CD8-positive, alpha-beta memory T cell (primary cell): ENCODE measurements around the gene TMEM69. TPM values are rescaled to one million over a fixed set of nuclear protein-coding genes. Genes with fewer than 3 reads are reported as not detected.
A peak's percentile ranks its signal among the peaks of the same experiment; 100 is the strongest.

Experiments
- CTCF ChIA-PET: fragments of 350-600 bp; sonication (Branson Sonifier 250); formaldehyde crosslinking; loops from one replicate; lab custom pipeline; 2021; ENCODE audit warnings: antibody characterized with exemption; lab: Charles Lee
- POLR2A ChIA-PET: fragments of 350-600 bp; sonication (Branson Sonifier 250); formaldehyde crosslinking; loops from one replicate; lab custom pipeline; 2021; ENCODE audit warnings: antibody characterized with exemption; lab: Charles Lee
- DNase-seq, 5 donors: peaks; one replicate each; pipeline versions ENCODE4 v3.0.0 to v3.0.0-alpha.2; 2020 to 2022; ENCODE audit warnings: mixed read lengths in 1 of 5
- H3K27ac ChIP-seq: one replicate; pipeline ENCODE4 v1.7.0; 2013; ENCODE audit warnings: low read depth, mild to moderate bottlenecking, low read length, moderate library complexity
- H3K27me3 ChIP-seq: 2 replicates; pipeline ENCODE4 v1.7.0; 2013; ENCODE audit warnings: low read length, mild to moderate bottlenecking; ENCODE audit not compliant: insufficient read depth, poor library complexity, severe bottlenecking
- H3K36me3 ChIP-seq: 2 replicates; pipeline ENCODE4 v1.7.0; 2013; ENCODE audit warnings: mild to moderate bottlenecking, low read length, moderate library complexity; ENCODE audit not compliant: insufficient read depth
- H3K4me1 ChIP-seq: 2 replicates; pipeline ENCODE4 v1.7.0; 2013; ENCODE audit warnings: mild to moderate bottlenecking, low read length, moderate library complexity; ENCODE audit not compliant: insufficient read depth
- H3K4me3 ChIP-seq: 2 replicates; pipeline ENCODE4 v1.7.0; 2013; ENCODE audit warnings: mild to moderate bottlenecking, low read length
- H3K9me3 ChIP-seq: 2 replicates; pipeline ENCODE4 v1.7.0; 2013; ENCODE audit warnings: mild to moderate bottlenecking, low read length
- H3K27ac Mint-ChIP-seq, 8 donors: one replicate each; pipeline ENCODE4 v1.8.0; 2020 to 2021; ENCODE audit warnings: mixed read lengths in 8 of 8, mild to moderate bottlenecking in 6 of 8, inconsistent platforms in 3 of 8, moderate library complexity in 3 of 8
- H3K27me3 Mint-ChIP-seq, 2 donors: one replicate each; pipeline ENCODE4 v1.8.0; 2020 to 2021; ENCODE audit warnings: mixed read lengths in 2 of 2, mild to moderate bottlenecking in 1 of 2, moderate library complexity in 1 of 2
- H3K36me3 Mint-ChIP-seq, 3 donors: one replicate each; pipeline ENCODE4 v1.8.0; 2020 to 2021; ENCODE audit warnings: mixed read lengths in 3 of 3, inconsistent platforms in 1 of 3, mild to moderate bottlenecking in 1 of 3
- H3K4me1 Mint-ChIP-seq, 3 donors: one replicate each; pipeline ENCODE4 v1.8.0; 2020 to 2021; ENCODE audit warnings: mixed read lengths in 3 of 3, inconsistent platforms in 1 of 3, mild to moderate bottlenecking in 1 of 3
- H3K4me3 Mint-ChIP-seq, 7 donors: one replicate each; pipeline ENCODE4 v1.8.0; 2020 to 2021; ENCODE audit warnings: mixed read lengths in 7 of 7, mild to moderate bottlenecking in 6 of 7, moderate library complexity in 4 of 7, inconsistent platforms in 2 of 7
- H3K9me3 Mint-ChIP-seq, 5 donors: one replicate each; pipeline ENCODE4 v1.8.0; 2020 to 2022; ENCODE audit warnings: mixed read lengths in 5 of 5, mild to moderate bottlenecking in 3 of 5, moderate library complexity in 2 of 5, inconsistent platforms in 1 of 5
- polyA plus RNA-seq: library from polyadenylated mRNA; unstranded; fragments of 300-500 nt; fragmentation: Illumina TruSeq; gene quantifications from one replicate; pipeline ENCODE4 v1.2.3, GENCODE V29; 2021
- total RNA-seq, 2 experiments: library from RNA; stranded (reverse); gene quantifications; one replicate each; pipeline ENCODE4 v1.2.3, GENCODE V29; 2021

Gene TMEM69
- 10 to 100 TPM; 45.2 to 45.8 TPM for total RNA-seq
- polyA plus RNA-seq, result 33.7 TPM

- Histone ChIP-seq H3K36me3 (peaks cover 5% of the 10 kb centered on the region), H3K27me3 (no peaks in the 10 kb centered on the region), H3K4me1 (peaks cover 40% of the 10 kb centered on the region), H3K9me3 (no peaks in the 10 kb centered on the region), H3K4me3 (peak within 1 kb of the TSS; percentile 85), H3K27ac (peak within 1 kb of the TSS; percentile 94)
- Mint-ChIP-seq H3K27ac (peak within 1 kb of the TSS; percentile 98 to 100 (median 99)), H3K36me3 (peaks cover 0 to 49% (median 5%) of the 10 kb centered on the region in 3 donors), H3K27me3 (peaks cover 0 to 7% of the 10 kb centered on the region in 2 donors), H3K9me3 (no peaks in the 10 kb centered on the region), H3K4me3 (peak within 1 kb of the TSS; percentile 98 to 100 (median 100)), H3K4me1 (peaks cover 34 to 58% (median 47%) of the 10 kb centered on the region in 3 donors)
- ChIA-PET POLR2A (interaction anchor here (0.5 to 1.1 kb wide), 6 partner anchors 9 to 945 kb away, joined by 3 to 7 read pairs (median 4); partner anchors contain the start of genes MUTYH, PRDX1 and TOE1), CTCF (interaction anchor here (0.8 kb wide), 1 partner anchor 947 kb away, joined by 3 read pairs; no protein-coding TSS in a partner anchor)
- DNase-seq, result peak; percentile 40 to 84 (median 81)
These were observed at the start of gene TMEM69 for GRCh38 chr1:45687754-45688740. Gene TMEM69, plus strand, starts transcription at chr1:45688181. Its CDS starts 2,888 bp downstream, at chr1:45691069.

DNA sequence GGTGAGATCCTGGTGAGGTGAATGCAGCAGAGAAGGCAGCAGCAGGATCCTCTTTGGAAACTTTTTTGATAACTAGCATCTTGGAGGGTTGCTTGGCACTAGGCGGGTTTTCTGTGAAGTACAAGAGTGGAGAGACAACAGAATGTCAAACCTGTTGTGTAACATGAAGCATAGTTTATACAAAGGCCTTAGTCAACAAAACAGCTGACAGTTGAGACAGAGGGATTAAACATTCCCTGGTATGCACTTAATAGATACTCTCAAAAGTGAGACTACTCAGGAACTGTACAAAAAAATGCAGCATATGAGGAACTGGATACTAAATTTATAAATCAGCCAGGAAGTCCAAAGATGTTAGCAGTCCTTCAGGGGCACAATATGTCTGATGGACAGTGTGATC lies 47.7 kb upstream of the TMEM69 start:
- Mint-ChIP-seq H3K4me1 (peaks cover 1 to 10% (median 2%) of the 10 kb centered on the region in 3 donors), H3K9me3 (no peaks in the 10 kb centered on the region), H3K4me3 (peak overlapping the region in 1 of 7 donors; percentile 14), H3K36me3 (peaks cover 4 to 39% (median 8%) of the 10 kb centered on the region in 3 donors), H3K27ac (peak overlapping the region in 4 of 8 donors; percentile 12 to 79 (median 36)), H3K27me3 (no peaks in the 10 kb centered on the region)
- peaks cover 40% of the 10 kb centered on the region for H3K36me3 ChIP-seq
- H3K9me3 ChIP-seq, result no peaks in the 10 kb centered on the region
- no peak for DNase-seq
- H3K27ac ChIP-seq, result no peak overlapping the region
- ChIA-PET CTCF (interaction anchor here (1.1 kb wide), 1 partner anchor 33 kb away, joined by 3 read pairs; no protein-coding TSS in a partner anchor), POLR2A (no interaction called here)
- H3K27me3 ChIP-seq, result no peaks in the 10 kb centered on the region
- no peak overlapping the region for H3K4me3 ChIP-seq
- H3K4me1 ChIP-seq, result no peaks in the 10 kb centered on the region

DNA sequence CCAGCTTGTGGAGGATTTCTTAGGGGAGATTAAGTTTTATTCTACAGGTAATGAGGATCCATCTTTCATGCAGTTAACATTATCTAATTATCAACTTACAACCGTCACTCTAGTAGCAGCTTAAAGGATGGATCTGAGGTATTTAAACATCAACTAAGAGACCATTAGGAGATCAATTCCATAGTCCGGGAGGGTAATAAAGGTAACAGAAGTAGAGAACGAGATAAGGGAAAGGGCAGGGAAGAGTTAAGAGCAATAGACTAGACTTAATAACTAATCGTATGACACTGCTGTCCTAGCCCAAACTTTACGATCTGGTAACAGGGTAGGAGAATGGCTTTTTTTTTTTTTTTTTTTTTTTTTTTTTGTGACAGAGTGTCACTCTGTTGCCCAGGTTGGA lies 44.7 kb upstream of the TMEM69 start:
- peaks cover 26% of the 10 kb centered on the region for H3K36me3 ChIP-seq
- DNase-seq, result no peak
- peak overlapping the region in 4 of 8 donors; percentile 28 to 65 (median 50) for H3K27ac Mint-ChIP-seq
- CTCF ChIA-PET, result no interaction called here
- peaks cover 4 to 59% (median 8%) of the 10 kb centered on the region in 3 donors for H3K36me3 Mint-ChIP-seq
- no peak overlapping the region for H3K27ac ChIP-seq
- H3K4me1 ChIP-seq, result no peaks in the 10 kb centered on the region
- POLR2A ChIA-PET, result no interaction called here
- H3K27me3 ChIP-seq, result no peaks in the 10 kb centered on the region
- H3K4me3 Mint-ChIP-seq, result no peak overlapping the region
- H3K4me3 ChIP-seq, result no peak overlapping the region
- no peaks in the 10 kb centered on the region for H3K9me3 ChIP-seq
- no peaks in the 10 kb centered on the region for H3K27me3 Mint-ChIP-seq
- H3K9me3 Mint-ChIP-seq, result no peaks in the 10 kb centered on the region
- H3K4me1 Mint-ChIP-seq, result peaks cover 2 to 16% (median 8%) of the 10 kb centered on the region in 3 donors

DNA sequence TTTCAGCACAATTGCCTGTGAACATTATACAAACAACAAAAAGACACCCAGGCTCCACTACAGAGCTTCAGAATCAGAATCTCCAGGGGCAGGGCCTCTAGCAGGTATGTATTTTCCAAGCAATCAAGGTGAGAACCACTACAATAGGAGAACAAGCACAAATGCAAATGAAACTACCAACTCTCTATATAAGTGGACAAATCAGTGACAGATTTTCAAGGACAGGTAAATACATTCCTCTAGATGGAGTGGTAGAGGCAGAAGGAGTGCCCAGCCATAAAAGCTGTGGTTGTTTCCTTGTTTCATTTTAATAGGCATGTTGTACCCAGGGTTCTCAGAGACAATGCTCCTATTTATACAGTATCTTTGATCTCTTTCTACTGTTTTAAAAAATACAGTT lies 44.0 kb upstream of the TMEM69 start:
- Histone ChIP-seq H3K27ac (no peak overlapping the region), H3K36me3 (peaks cover 20% of the 10 kb centered on the region), H3K4me1 (no peaks in the 10 kb centered on the region), H3K4me3 (no peak overlapping the region), H3K9me3 (no peaks in the 10 kb centered on the region), H3K27me3 (no peaks in the 10 kb centered on the region)
- no peak for DNase-seq
- CTCF ChIA-PET, result no interaction called here
- Mint-ChIP-seq H3K9me3 (no peaks in the 10 kb centered on the region), H3K4me1 (peaks cover 2 to 16% (median 8%) of the 10 kb centered on the region in 3 donors), H3K27ac (peak overlapping the region in 5 of 8 donors; percentile 24 to 60 (median 37)), H3K36me3 (peaks cover 4 to 65% (median 9%) of the 10 kb centered on the region in 3 donors), H3K4me3 (no peak overlapping the region), H3K27me3 (no peaks in the 10 kb centered on the region)
- POLR2A ChIA-PET, result no interaction called here

DNA sequence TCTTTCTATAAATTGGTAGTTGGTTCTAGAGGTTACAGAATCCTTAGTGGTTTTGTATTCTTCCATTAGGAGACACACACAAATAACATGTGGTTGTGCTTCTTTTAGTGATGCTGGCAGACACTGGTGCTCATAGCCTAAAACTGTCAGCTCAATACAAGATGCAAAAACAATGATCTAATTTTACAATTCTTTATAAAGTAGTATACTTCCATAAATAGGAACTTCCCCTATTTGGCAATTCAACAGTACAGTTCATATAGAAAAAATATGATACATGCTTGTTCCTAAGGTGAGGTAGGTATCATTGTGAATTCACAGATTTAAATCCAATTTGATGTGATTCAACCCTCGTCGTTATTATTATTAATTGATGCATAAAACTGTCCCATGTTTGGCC lies 43.3 kb upstream of the TMEM69 start:
- Mint-ChIP-seq H3K27ac (peak overlapping the region in 2 of 8 donors; percentile 41 to 58), H3K9me3 (no peaks in the 10 kb centered on the region), H3K4me3 (no peak overlapping the region), H3K36me3 (peaks cover 4 to 70% (median 11%) of the 10 kb centered on the region in 3 donors), H3K27me3 (no peaks in the 10 kb centered on the region), H3K4me1 (peaks cover 2 to 16% (median 8%) of the 10 kb centered on the region in 3 donors)
- H3K4me3 ChIP-seq, result no peak overlapping the region
- peaks cover 20% of the 10 kb centered on the region for H3K36me3 ChIP-seq
- no peaks in the 10 kb centered on the region for H3K4me1 ChIP-seq
- no peaks in the 10 kb centered on the region for H3K27me3 ChIP-seq
- no peak for DNase-seq
- H3K27ac ChIP-seq, result no peak overlapping the region
- no peaks in the 10 kb centered on the region for H3K9me3 ChIP-seq
- POLR2A ChIA-PET, result interaction anchor here (0.6 kb wide), 1 partner anchor 15 kb away, joined by 3 read pairs; no protein-coding TSS in a partner anchor
- CTCF ChIA-PET, result no interaction called here

DNA sequence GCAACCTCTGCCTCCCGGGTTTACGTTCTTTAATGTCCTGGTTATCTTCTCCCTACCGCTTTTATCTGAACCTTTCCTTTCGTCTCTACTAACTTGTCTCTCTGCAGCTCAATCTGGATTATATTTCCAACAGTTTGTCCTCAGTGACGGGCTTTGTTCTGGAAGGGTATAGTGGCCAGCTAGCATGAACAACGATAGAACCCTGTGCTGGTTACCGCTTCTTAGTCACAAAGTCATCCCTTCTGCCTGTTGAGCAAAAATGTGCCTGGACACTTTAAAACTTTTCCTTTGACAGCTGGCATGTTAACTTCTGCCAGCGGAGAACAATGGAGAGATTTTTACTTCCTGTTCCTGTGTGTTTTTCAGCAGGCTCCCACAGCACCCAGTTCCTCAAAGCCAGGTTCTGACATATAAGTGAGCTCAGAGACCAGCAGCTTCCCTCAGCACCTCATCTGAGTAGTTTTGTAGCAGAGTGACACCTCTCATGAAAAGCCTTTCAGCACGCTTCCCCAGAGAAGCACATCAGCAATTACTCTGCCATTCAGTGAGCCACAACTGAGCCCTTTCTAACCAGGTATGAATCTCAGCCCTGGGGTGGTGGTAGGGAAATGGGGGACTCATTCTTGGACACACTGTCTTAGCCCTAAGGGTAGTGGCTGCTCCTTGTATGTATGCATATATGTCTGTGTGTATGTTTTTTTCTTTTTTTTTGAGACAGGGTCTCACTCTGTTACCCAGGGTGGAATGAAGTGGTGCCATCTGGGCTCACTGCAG lies 40.5 kb upstream of the TMEM69 start:
- Mint-ChIP-seq H3K27me3 (no peaks in the 10 kb centered on the region), H3K4me1 (peaks cover 10 to 20% (median 12%) of the 10 kb centered on the region in 3 donors), H3K36me3 (peaks cover 0 to 74% (median 16%) of the 10 kb centered on the region in 3 donors), H3K4me3 (no peak overlapping the region), H3K9me3 (no peaks in the 10 kb centered on the region), H3K27ac (peak overlapping the region in 2 of 8 donors; percentile 1 to 11)
- Histone ChIP-seq H3K4me3 (no peak overlapping the region), H3K9me3 (no peaks in the 10 kb centered on the region), H3K27ac (no peak overlapping the region), H3K36me3 (peaks cover 21% of the 10 kb centered on the region), H3K27me3 (no peaks in the 10 kb centered on the region), H3K4me1 (no peaks in the 10 kb centered on the region)
- ChIA-PET CTCF (no interaction called here), POLR2A (no interaction called here)
- DNase-seq, result no peak

DNA sequence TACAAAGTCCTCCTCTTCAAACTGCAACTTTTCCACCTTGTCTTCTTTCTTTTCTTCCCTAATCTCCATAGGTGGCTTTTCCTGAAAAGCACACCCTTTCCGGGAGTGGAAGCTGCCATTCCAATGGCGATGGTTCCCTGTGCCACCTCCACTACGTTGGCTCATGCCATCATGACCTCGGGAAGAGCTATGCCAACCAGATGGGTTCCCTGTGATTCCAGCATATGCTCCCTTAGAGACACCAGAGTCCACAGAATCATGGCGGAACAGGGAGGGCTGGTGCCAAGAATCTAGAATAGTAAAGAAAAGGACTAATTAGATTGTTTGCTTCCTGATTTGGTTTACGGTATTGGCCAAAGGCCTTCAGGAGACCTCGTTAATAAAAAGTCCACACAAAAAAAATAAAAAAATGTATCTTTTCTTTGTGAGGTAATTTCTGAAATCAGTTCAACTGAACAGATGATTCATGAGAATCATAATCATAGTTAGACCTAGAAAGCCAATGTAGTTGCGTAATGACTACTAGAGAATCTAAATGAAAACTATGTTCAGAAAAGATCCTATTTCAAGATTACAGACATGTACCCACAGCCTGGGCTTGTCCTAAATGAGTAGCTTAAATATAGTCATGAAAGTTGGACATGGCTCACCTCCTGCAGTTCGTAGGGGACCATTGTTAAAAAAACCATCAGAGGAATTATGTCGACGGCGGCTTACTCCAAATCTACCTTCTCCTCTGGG lies 33.3 kb upstream of the TMEM69 start:
- Histone ChIP-seq H3K27me3 (no peaks in the 10 kb centered on the region), H3K36me3 (peaks cover 66% of the 10 kb centered on the region), H3K27ac (no peak overlapping the region), H3K4me3 (no peak overlapping the region), H3K9me3 (no peaks in the 10 kb centered on the region), H3K4me1 (no peaks in the 10 kb centered on the region)
- H3K9me3 Mint-ChIP-seq, result no peaks in the 10 kb centered on the region
- CTCF ChIA-PET, result no interaction called here
- H3K27ac Mint-ChIP-seq, result peak overlapping the region in 3 of 8 donors; percentile 29 to 51 (median 51)
- peaks cover 5 to 90% (median 18%) of the 10 kb centered on the region in 3 donors for H3K36me3 Mint-ChIP-seq
- no peak for DNase-seq
- POLR2A ChIA-PET, result no interaction called here
- H3K27me3 Mint-ChIP-seq, result no peaks in the 10 kb centered on the region
- H3K4me3 Mint-ChIP-seq, result no peak overlapping the region
- peaks cover 4 to 9% (median 8%) of the 10 kb centered on the region in 3 donors for H3K4me1 Mint-ChIP-seq
